ENCODE data around the gene MKLN1.

- TF ChIP-seq JUND (IDR thresholded peaks at IDR 0.05), result no peak
- TF ChIP-seq REST (IDR thresholded peaks at IDR 0.05; ENCODE audit: low read depth, low read length), result no peak
- TF ChIP-seq CTCF (IDR thresholded peaks at IDR 0.05), result no peak
- TF ChIP-seq ZBTB33 (IDR thresholded peaks at IDR 0.05; ENCODE audit: borderline replicate concordance, low read depth), result no peak
- no peak for TF ChIP-seq FOXM1 (IDR thresholded peaks at IDR 0.05; ENCODE audit: low read depth)
- TF ChIP-seq SIN3A (IDR thresholded peaks at IDR 0.05; ENCODE audit: borderline replicate concordance, low read depth, low read length), result no peak
- TF ChIP-seq POLR2AphosphoS5 (IDR thresholded peaks at IDR 0.05; ENCODE audit: low read depth, low read length), result no peak
- no peak for TF ChIP-seq RCOR1 (IDR thresholded peaks at IDR 0.05; ENCODE audit: low read length)
- TF ChIP-seq YY1 (IDR thresholded peaks at IDR 0.05; ENCODE audit: low read depth), result no peak
- TF ChIP-seq NRF1 (IDR thresholded peaks at IDR 0.05; ENCODE audit: low read depth, low read length), result no peak
- no peak for TF ChIP-seq USF1 (IDR thresholded peaks at IDR 0.05; ENCODE audit: borderline replicate concordance, low read depth)
- no peak for TF ChIP-seq CHD2 (IDR thresholded peaks at IDR 0.05; ENCODE audit: low read length, partially characterized antibody)
- no peak for TF ChIP-seq EZH2phosphoT487 (IDR thresholded peaks at IDR 0.05; ENCODE audit: borderline replicate concordance, low read depth)
Measured at GRCh38 chr7:131322061-131322460, 5.6 kb upstream of the MKLN1 start.

All from SK-N-SH (cell line).